LNCaP clone FGC (cell line): ENCODE measurements around the gene MT1F.

Experiments
- DNase-seq: peaks from one replicate; pipeline ENCODE4 v3.0.0-alpha.2; 2011; ENCODE audit warnings: low read depth
- H3K4me3 ChIP-seq: 2 replicates; pipeline ENCODE4 v1.5.1; 2011; ENCODE audit warnings: mild to moderate bottlenecking, low read depth, low read length, control low read depth
- TF ChIP-seq, protein P1 (sequence below): IDR thresholded peaks from 2 replicates; pipeline ENCODE4 v1.5.1; 2012; ENCODE audit warnings: mild to moderate bottlenecking; ENCODE audit not compliant: control insufficient read depth, insufficient read depth; ENCODE audit errors: extremely low read depth

MT1F gene

GRCh38 chr16:56632156-56632847, 25.5 kb upstream of the MT1F start, which contains the start of gene MT1M:
Gene MT1M (plus strand): TSS chr16:56632659. CDS start chr16:56632732, 73 bp downstream.
- no peak within 1 kb of the TSS for H3K4me3 ChIP-seq
- no peak for DNase-seq
- TF ChIP-seq, protein P1, sequence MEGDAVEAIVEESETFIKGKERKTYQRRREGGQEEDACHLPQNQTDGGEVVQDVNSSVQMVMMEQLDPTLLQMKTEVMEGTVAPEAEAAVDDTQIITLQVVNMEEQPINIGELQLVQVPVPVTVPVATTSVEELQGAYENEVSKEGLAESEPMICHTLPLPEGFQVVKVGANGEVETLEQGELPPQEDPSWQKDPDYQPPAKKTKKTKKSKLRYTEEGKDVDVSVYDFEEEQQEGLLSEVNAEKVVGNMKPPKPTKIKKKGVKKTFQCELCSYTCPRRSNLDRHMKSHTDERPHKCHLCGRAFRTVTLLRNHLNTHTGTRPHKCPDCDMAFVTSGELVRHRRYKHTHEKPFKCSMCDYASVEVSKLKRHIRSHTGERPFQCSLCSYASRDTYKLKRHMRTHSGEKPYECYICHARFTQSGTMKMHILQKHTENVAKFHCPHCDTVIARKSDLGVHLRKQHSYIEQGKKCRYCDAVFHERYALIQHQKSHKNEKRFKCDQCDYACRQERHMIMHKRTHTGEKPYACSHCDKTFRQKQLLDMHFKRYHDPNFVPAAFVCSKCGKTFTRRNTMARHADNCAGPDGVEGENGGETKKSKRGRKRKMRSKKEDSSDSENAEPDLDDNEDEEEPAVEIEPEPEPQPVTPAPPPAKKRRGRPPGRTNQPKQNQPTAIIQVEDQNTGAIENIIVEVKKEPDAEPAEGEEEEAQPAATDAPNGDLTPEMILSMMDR, result no peak

DNA sequence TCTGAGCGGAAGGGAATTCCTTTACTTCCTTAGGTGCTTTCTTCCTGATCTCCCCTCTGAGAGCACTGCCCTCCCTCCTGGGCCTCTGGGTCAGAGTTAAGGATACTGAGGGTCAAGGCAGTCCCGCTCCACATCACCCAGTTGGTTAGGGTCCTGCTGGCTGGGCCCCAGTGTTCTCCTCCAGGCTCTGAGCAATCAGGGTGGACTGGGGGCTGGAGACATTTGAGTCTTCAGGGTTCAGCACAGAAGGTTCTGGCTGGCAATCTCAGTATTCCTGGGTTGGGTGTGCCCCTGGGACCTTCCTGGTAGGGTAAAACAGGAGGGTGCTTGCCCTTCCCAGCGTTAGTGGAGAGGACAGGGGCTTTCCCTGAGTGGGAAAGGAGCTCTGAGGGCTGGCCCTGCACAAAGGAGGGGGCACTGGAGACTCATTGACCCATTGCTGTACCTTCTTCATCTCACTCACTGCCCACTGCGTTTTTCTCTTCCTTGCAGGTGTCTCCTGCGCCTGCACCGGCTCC, 24.9 kb upstream of the MT1F start:
- TF ChIP-seq, protein P1, result no peak
- no peak overlapping the region for H3K4me3 ChIP-seq
- no peak for DNase-seq

DNA sequence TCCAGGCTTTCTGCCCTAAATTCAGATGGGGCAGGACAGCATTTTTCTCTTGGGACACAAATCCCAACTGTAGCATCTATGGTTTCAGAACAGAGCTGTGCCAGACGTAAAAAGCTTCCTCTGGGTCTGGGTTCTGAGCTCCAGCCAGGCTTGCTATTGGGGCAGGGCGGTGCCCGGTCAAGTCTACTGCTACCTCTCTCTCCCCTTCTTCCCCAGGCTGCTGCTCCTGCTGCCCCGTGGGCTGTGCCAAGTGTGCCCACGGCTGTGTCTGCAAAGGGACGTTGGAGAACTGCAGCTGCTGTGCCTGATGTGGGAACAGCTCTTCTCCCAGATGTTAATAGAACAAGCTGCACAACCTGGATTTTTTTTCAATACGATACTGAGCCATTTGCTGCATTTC, 24.2 kb upstream of the MT1F start:
- TF ChIP-seq, protein P1, result no peak
- H3K4me3 ChIP-seq, result no peak overlapping the region
- DNase-seq, result no peak

GRCh38 chr16:56634715-56635440, 22.9 kb upstream of the MT1F start:
- TF ChIP-seq, protein P1, result no peak
- no peak overlapping the region for H3K4me3 ChIP-seq
- DNase-seq, result no peak

GRCh38 chr16:56635441-56635967, 22.3 kb upstream of the MT1F start:
- H3K4me3 ChIP-seq, result no peak overlapping the region
- DNase-seq, result no peak
- TF ChIP-seq, protein P1, result no peak

DNA sequence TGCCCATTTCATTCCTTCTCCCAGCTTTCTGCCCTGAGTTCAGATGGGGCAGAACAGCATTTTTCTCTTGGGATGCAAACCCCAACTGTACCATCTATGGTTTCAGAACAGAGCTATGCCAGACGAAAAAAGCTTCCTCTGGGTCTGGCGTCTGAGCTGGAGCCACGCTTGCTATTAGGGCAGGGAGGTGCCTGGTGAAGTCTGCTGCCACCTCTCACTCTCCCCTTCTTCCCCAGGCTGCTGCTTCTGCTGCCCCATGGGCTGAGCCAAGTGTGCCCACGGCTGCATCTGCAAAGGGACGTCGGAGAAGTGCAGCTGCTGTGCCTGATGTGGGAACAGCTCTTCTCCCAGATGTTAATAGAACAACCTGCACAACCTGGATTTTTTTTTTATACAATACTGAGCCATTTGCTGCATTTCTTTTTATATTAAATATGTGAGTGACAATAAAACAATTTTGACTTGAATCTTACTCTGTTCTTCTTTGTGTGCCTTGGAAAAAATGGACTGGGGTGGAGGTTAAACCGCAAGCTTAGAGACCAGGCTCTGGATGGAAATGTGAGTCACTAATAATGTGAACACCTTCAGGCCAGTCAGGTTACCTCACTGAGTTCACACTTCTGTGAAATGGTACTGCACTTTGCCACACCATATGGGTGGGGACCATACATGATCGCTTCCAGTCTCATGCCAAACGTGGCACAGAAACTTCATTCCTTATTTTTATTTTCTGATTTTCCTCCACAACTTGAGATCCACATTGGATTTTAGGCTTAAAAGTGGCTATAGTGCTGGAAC, 20.9 kb upstream of the MT1F start:
- TF ChIP-seq, protein P1, result no peak
- DNase-seq, result no peak
- no peak overlapping the region for H3K4me3 ChIP-seq
